ENCODE results near the gene NAA80. TPM values are rescaled to one million over a fixed set of nuclear protein-coding genes. Genes with fewer than 3 reads are reported as not detected.

The NAA80 gene
- total RNA-seq, 1 experiment from 2014 or later = 25.2 TPM

- TF ChIP-seq EZH2 (IDR thresholded peaks at IDR 0.05; ENCODE audit: low read depth) (no peak), CTCF (conservative IDR thresholded peaks at IDR 0.05) (no peak)
- Histone ChIP-seq H3K9me2 (ENCODE audit: insufficient read depth) (no peaks in the 10 kb centered on the region), H3K9me3 (ENCODE audit: insufficient read depth, low read depth) (peaks cover 4% of the 10 kb centered on the region; the same call in 1 of the 2 replicates), H3K27ac (no peak within 1 kb of the TSS), H3K4me1 (replicated peaks; ENCODE audit: insufficient read depth) (peaks cover 18% of the 10 kb centered on the region), H3K4me3 (no peak within 1 kb of the TSS), H3K27me3 (ENCODE audit: insufficient read depth, low read depth) (no peaks in the 10 kb centered on the region), H3F3A (ENCODE audit: insufficient read depth, low read depth) (peaks cover 9% of the 10 kb centered on the region; the same call in 1 of the 2 replicates), H3K4me2 (no peak within 1 kb of the TSS), H4K20me1 (ENCODE audit: insufficient read depth) (no peaks in the 10 kb centered on the region), H3K36me3 (ENCODE audit: low read depth) (no peaks in the 10 kb centered on the region), H2AFZ (no peak within 1 kb of the TSS), H3K79me2 (ENCODE audit: low read depth) (0 out of 2 replicates have a peak, but pooled peaks cover 7% of the 10 kb centered on the region)
- CTCF ChIA-PET = interaction anchor here (0.6 to 1.1 kb wide), 4 partner anchors 13 to 246 kb away, joined by 3 to 4 read pairs (median 4); no protein-coding TSS in a partner anchor
- intact Hi-C loops (cut with micrococcal nuclease; ENCODE audit: unreplicated experiment) = no loop called here
- POLR2A ChIA-PET (ENCODE audit: unreplicated experiment) = interaction anchor here (0.6 to 0.8 kb wide), 4 partner anchors 14 to 136 kb away, joined by 3 to 7 read pairs (median 3); no protein-coding TSS in a partner anchor
- peak in 1 of 2 experiments; percentile 37 for DNase-seq
- no TSS peak for BruUV-seq (replicated peaks)
Measured at GRCh38 chr3:50303013-50303815, 4.0 kb upstream of the NAA80 start, which contains the start of gene HYAL1. TSS of gene HYAL1 (minus strand) at chr3:50303574. CDS start at chr3:50302956, 618 bp downstream.

GRCh38 chr3:50302095-50303012, 3.1 kb upstream of the NAA80 start:
- Histone ChIP-seq H3K9me2 (ENCODE audit: insufficient read depth) (no peaks in the 10 kb centered on the region), H3K4me1 (replicated peaks; ENCODE audit: insufficient read depth) (peaks cover 20% of the 10 kb centered on the region), H3K4me3 (no peak overlapping the region), H4K20me1 (ENCODE audit: insufficient read depth) (no peaks in the 10 kb centered on the region), H3F3A (ENCODE audit: insufficient read depth, low read depth) (peaks cover 9% of the 10 kb centered on the region; the same call in 1 of the 2 replicates), H3K27me3 (ENCODE audit: insufficient read depth, low read depth) (no peaks in the 10 kb centered on the region), H3K27ac (no peak overlapping the region), H3K9me3 (ENCODE audit: insufficient read depth, low read depth) (no peaks in the 10 kb centered on the region), H3K36me3 (ENCODE audit: low read depth) (no peaks in the 10 kb centered on the region), H3K4me2 (no peak overlapping the region), H2AFZ (no peak overlapping the region), H3K79me2 (ENCODE audit: low read depth) (0 out of 2 replicates have a peak, but pooled peaks cover 10% of the 10 kb centered on the region)
- no TSS peak for BruUV-seq (replicated peaks)
- intact Hi-C loops (cut with micrococcal nuclease; ENCODE audit: unreplicated experiment) = no loop called here
- no peak for DNase-seq
- ChIA-PET POLR2A (ENCODE audit: unreplicated experiment) (interaction anchor here (0.7 to 0.8 kb wide), 2 partner anchors 15 to 135 kb away, joined by 3 to 7 read pairs; no protein-coding TSS in a partner anchor), CTCF (interaction anchor here (0.6 kb wide), 1 partner anchor 246 kb away, joined by 4 read pairs; no protein-coding TSS in a partner anchor)
- no peak for TF ChIP-seq EZH2 (IDR thresholded peaks at IDR 0.05; ENCODE audit: low read depth)
- TF ChIP-seq CTCF (conservative IDR thresholded peaks at IDR 0.05) = no peak

Data from PC-9 (cell line).